Stimulated activated naive CD4-positive, alpha-beta T cell (primary cell): ENCODE data around the gene CYB5B.

Experiments
- DNase-seq, 6 experiments: peaks; one replicate each; lab custom pipeline; 2025; lab: John Stamatoyannopoulos, UW

CYB5B gene

DNA sequence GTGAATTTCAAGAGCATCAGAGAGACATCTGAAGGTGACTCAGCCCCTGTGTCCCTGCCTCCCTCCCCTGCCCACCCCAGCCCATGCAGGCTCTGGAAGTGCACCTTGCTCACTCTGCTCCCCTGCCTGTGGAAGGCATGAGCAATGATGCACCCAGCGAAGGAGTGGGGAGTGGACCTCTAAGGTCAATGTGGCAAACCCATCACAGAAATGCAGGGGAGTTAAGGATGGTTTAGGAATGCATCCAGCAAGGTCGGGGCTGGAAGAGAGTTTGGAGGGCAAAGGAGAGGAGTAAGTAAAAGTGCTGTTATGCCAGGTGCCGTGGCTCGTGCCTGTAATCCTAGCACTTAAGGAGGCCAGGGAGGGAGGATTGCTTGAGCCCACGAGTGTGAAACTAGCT is 61.9 kb downstream of the CYB5B start:
- no peak for DNase-seq

- no peak for DNase-seq
Measured at GRCh38 chr16:69486724-69487123, 62.3 kb downstream of the CYB5B start.

GRCh38 chr16:69490707-69491324 is 66.4 kb downstream of the CYB5B start:
- no peak for DNase-seq

DNA sequence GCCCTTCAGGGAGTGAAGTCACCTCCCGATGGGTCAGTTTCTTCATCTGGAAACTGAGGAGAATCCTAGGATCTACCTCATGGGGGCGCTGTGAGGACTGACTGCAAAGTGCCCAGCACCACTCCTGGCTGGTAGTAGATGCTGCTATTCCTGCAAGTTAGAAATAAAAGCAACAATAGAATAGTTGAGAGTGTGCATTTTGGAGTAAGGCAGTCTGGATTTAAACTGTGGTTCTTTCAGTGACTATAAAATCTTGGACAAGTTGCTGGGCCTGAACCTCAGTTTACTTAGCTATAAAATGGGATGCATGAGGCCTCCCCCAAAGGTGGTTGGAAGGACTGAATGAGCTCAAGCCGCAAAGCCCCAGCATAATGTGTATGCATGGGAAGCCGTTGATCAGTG is 70.6 kb downstream of the CYB5B start:
- DNase-seq: no peak

GRCh38 chr16:69495821-69496220 is 71.4 kb downstream of the CYB5B start:
- DNase-seq: no peak

DNA sequence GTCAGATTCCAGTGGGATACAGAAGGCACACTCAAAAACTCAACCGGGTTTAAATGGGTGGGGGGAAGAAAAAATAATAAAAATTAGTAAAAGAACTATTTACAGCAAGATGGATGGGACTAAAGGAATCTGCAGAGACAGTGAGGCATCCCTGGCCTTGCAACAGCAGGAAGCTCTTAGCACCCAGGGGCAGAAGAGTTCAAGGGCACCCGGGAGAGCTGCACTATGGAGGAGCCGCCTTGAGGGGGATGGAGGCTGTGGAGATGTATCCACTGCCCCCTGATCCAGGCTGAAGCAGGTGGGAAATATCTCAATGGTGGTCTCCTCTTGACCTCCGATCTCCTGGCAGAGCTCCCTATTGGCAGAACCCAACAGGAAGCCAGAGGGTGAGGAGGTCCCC is 72.0 kb downstream of the CYB5B start:
- DNase-seq: no peak

DNA sequence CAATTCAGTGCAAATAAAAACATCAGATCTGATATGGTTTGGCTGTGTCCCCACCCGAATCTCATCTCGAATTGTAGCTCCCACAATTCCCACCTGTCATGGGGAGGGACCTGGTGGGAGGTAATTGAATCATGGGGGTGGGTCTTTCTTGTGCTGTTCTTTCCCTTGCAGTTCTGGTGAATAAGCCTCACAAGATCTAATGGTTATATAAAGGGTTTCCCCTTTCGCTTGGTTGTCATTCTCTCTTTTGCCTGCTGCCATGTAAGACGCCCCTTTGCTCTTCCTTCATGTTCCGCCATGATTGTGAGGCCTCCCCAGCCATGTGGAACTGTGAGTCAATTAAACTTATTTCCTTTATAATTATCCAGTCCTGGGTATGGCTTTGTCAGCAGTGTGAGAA is 72.5 kb downstream of the CYB5B start:
- DNase-seq: no peak

- no peak for DNase-seq
Measured at GRCh38 chr16:69497876-69498596, 73.6 kb downstream of the CYB5B start.

DNA sequence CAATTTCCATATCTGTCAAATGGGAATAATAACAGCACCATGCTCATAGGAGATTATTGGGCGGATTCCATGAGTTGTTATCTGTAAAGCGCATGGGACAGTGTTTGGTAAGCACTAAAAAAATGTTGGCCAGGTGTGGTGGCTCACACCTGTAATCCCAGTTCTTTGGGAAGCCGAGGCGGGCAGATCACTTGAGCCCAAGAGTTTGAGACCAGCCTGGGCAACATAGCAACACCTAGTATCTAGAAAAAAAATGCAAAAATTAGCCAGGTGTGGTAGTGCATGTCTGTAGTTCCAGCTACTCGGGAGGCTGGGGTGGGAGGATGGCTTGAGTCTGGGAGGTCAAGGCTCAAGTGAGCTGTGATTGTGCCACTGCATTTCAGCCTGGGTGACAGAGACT is 74.5 kb downstream of the CYB5B start:
- DNase-seq: no peak

- no peak for DNase-seq
Measured at GRCh38 chr16:69499541-69500230, 75.3 kb downstream of the CYB5B start.

DNA sequence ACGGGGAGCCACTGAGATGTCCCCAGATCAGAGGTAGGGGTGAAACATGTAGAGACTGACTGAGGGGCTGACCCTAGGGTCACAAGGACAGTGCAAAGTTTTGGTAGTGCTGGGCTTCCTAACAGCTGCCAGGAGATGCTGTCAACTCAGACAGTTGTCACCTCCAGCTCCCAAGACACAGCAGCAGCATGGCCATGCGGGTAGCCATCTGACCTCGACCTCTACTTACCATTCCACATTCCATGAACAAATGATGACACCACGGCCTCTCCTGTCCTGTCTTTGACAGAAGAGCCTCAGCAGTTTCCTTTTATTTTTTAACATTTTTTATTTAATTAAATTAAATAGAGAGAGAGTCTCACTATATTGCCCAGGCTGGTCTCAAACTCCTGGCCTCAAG is 76.1 kb downstream of the CYB5B start:
- DNase-seq: no peak

DNA sequence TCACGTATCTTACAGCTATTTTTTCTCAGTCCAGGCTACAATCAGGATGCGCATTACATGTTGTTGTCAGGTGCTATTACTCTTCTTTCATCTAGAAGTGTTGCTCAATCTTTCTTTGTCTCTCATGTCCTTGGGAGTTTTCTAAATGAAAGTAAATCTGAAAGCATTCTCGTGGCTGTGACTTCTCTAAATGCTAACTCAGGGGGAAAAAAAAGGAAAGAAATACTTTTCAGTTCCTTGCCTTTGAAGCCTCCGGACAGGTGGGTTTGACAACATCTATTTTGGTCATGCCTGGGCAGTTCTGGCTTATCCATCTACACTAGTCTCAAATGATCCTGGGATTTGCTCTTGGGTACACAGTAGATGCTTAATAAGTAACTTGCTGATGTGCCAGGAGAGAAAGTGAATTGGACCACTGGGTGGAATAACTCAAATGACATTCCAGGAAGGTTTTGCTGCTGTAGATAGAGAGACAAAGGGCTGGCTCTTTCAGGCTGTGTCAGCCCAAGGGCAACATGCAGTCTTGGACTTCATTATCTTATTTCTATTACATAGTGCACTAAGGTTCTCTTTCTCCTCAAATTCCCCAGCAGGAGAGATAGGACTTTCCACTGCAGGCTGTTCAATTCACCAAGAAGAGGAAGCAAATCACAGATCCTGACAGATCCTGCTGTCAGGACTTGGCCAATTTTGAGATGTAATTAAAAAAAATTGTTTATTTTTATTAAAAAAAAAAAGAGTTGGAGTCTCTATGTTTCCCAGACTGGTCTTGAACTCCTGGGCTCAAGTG is 77.7 kb downstream of the CYB5B start:
- no peak for DNase-seq

DNA sequence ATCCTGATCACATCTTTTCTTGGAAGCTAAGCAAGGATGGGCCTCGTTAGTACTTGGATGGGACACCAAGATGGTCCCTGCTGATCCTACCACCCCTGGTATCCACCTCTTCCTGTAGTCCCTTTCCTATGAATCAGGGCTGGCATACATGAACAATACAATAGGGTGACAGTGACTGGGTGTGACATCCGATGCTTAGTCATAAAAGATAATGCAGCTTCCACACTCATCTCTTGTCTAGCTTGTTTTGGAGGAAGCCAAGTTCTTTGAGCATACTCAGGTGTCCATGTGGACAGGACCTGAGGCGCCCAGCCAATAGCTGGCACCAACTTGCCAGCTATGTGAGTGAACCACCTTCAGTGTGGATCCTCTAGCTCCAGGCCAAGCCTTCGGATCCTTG is 78.8 kb downstream of the CYB5B start:
- DNase-seq: no peak

DNA sequence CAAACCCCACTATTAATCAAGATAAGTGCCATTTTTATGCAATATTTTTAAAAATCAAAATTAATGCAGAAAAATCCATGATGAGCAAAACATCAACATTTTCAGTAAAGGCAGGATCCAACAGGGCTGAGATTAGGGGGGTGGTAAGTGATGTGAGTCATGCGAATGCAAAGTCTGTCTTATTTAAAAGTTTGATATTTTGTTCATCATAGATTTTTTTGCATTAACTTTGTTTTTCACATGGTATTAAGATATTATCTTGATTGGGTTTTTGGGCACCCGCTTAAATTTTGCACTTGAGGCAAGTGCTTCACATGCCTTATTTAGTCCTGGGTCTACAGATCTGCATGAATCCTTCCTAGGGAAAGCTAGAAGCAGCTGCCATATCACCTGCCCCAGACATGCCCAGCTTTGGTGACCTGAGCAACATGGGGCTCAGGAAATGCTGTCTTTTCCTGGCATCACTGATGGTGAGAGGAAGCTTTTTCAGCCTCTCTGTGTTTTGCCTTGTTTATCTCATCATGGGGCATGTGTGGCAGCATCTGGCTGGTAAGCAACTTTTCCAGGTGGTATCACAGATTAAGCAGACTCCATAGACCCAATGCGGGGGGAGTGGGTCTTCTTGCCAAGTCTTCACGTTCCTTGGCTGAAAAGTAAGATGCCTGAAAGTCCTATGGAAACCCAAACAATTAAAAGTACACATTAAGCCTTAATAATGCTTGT is 83.8 kb downstream of the CYB5B start:
- DNase-seq: no peak

GRCh38 chr16:69509125-69509524 is 84.7 kb downstream of the CYB5B start:
- no peak for DNase-seq

GRCh38 chr16:69511651-69512050 is 87.2 kb downstream of the CYB5B start:
- no peak for DNase-seq

GRCh38 chr16:69513180-69513966 is 89.0 kb downstream of the CYB5B start:
- DNase-seq: no peak

DNA sequence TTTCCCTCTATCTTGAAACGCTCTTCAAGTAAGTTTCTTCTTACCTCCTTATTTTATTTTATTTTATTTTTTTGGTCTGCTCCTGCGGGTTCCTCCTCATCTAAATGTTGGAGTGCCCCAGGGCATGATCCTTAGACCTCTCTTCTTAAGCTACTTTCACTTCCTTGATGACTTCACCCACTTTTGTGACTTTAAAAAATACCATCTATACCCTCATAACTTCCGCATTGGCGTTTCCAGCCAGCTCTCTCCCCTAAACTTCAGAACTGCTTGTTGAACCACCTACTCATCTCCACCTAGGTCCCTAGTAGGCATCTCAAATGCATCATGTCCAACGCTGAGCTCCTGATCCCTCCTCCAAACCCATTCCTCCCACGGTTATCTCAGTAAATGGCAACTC is 89.9 kb downstream of the CYB5B start:
- DNase-seq: no peak
